Activated CD4-positive, alpha-beta T cell treated with anti-CD3 and anti-CD28 coated beads, Interleukin-2, amount 50 U/mL, for 1 hour (primary cell): Measurements from ENCODE around the gene EYA2.
"Not testable (repeated sequence)": the region's sequence is repeated elsewhere in the genome, so short reads cannot be mapped to it uniquely, and the experiment has no call there.

ENCODE experiments used
- DNase-seq: peaks from one replicate; pipeline ENCODE4 v3.0.0-alpha.2; 2020

EYA2 gene

GRCh38 chr20:46897328-46897880 is 2.8 kb downstream of the EYA2 start:
- DNase-seq = no peak

- DNase-seq = no peak
Observed at GRCh38 chr20:46898423-46898822, 3.8 kb downstream of the EYA2 start.

- DNase-seq = no peak
Observed at GRCh38 chr20:46899621-46900020, 5.0 kb downstream of the EYA2 start.

GRCh38 chr20:46900086-46900485 is 5.4 kb downstream of the EYA2 start:
- DNase-seq = no peak

GRCh38 chr20:46900826-46901225 is 6.2 kb downstream of the EYA2 start:
- no peak for DNase-seq

GRCh38 chr20:46901638-46902037 is 7.0 kb downstream of the EYA2 start:
- no peak for DNase-seq

- no peak for DNase-seq
Observed at GRCh38 chr20:46903256-46903655, 8.6 kb downstream of the EYA2 start.

- DNase-seq = no peak
Observed at GRCh38 chr20:46903937-46904336, 9.3 kb downstream of the EYA2 start.

- DNase-seq = no peak
Observed at GRCh38 chr20:46905364-46906125, 10.9 kb downstream of the EYA2 start.

- no peak for DNase-seq
Observed at GRCh38 chr20:46913329-46914044, 18.8 kb downstream of the EYA2 start.

GRCh38 chr20:46914789-46915379 is 20.2 kb downstream of the EYA2 start:
- DNase-seq = no peak

- DNase-seq = no peak
Observed at GRCh38 chr20:46915575-46916257, 21.1 kb downstream of the EYA2 start.

- DNase-seq = no peak
Observed at GRCh38 chr20:46916258-46916603, 21.6 kb downstream of the EYA2 start.

- no peak for DNase-seq
Observed at GRCh38 chr20:46917155-46917554, 22.5 kb downstream of the EYA2 start.

GRCh38 chr20:46920114-46920513 is 25.5 kb downstream of the EYA2 start:
- no peak for DNase-seq

- not testable (repeated sequence) for DNase-seq
Observed at GRCh38 chr20:46922841-46923240, 28.2 kb downstream of the EYA2 start.

- no peak for DNase-seq
Observed at GRCh38 chr20:46923550-46923949, 28.9 kb downstream of the EYA2 start.

- no peak for DNase-seq
Observed at GRCh38 chr20:46928580-46929132, 34.0 kb downstream of the EYA2 start.

- no peak for DNase-seq
Observed at GRCh38 chr20:46929902-46930301, 35.3 kb downstream of the EYA2 start.

GRCh38 chr20:46930640-46931339 is 36.1 kb downstream of the EYA2 start:
- no peak for DNase-seq

GRCh38 chr20:46931699-46932098 is 37.1 kb downstream of the EYA2 start:
- no peak for DNase-seq

- not testable (repeated sequence) for DNase-seq
Observed at GRCh38 chr20:46932439-46932838, 37.8 kb downstream of the EYA2 start.
